WTC11 (cell line): ENCODE results near the gene HPCAL1.

Experiments
- CTCF ChIP-seq: fragments of 200-600 bp; IDR thresholded peaks from 2 replicates; pipeline ENCODE4 v1.8.0; 2022; ENCODE audit warnings: antibody characterized with exemption
- E2F1 ChIP-seq: sonication (generic); formaldehyde crosslinking; IDR thresholded peaks from 2 replicates; pipeline ENCODE4 v1.8.0; 2022; ENCODE audit warnings: mild to moderate bottlenecking, missing genetic modification reagents
- MXD4 ChIP-seq: fragments of 250-450 bp; sonication (Bioruptor Pico); IDR thresholded peaks from 2 replicates; pipeline ENCODE4 v1.8.0; 2021; ENCODE audit warnings: mild to moderate bottlenecking, moderate library complexity, borderline replicate concordance
- NFYB ChIP-seq: sonication (generic); formaldehyde crosslinking; conservative IDR thresholded peaks from 2 replicates; pipeline ENCODE4 v1.8.0; 2022; ENCODE audit warnings: low read depth, missing genetic modification reagents
- TF ChIP-seq, protein P1 (sequence below): sonication (generic); formaldehyde crosslinking; IDR thresholded peaks from 2 replicates; pipeline ENCODE4 v1.8.1; 2022; ENCODE audit warnings: missing genetic modification reagents, borderline replicate concordance

- TF ChIP-seq E2F1 (CRISPR knock-in tag): no peak
- no peak for TF ChIP-seq CTCF
- TF ChIP-seq, protein P1, sequence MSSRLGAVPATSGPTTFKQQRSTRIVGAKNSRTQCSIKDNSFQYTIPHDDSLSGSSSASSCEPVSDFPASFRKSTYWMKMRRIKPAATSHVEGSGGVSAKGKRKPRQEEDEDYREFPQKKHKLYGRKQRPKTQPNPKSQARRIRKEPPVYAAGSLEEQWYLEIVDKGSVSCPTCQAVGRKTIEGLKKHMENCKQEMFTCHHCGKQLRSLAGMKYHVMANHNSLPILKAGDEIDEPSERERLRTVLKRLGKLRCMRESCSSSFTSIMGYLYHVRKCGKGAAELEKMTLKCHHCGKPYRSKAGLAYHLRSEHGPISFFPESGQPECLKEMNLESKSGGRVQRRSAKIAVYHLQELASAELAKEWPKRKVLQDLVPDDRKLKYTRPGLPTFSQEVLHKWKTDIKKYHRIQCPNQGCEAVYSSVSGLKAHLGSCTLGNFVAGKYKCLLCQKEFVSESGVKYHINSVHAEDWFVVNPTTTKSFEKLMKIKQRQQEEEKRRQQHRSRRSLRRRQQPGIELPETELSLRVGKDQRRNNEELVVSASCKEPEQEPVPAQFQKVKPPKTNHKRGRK (CRISPR knock-in tag): no peak
- TF ChIP-seq MXD4 (CRISPR knock-in tag): no peak
- no peak for TF ChIP-seq NFYB
Measured at GRCh38 chr2:10392100-10392499, 89.4 kb downstream of the HPCAL1 start.
